ENCODE measurements around the gene SRSF4.

DNA sequence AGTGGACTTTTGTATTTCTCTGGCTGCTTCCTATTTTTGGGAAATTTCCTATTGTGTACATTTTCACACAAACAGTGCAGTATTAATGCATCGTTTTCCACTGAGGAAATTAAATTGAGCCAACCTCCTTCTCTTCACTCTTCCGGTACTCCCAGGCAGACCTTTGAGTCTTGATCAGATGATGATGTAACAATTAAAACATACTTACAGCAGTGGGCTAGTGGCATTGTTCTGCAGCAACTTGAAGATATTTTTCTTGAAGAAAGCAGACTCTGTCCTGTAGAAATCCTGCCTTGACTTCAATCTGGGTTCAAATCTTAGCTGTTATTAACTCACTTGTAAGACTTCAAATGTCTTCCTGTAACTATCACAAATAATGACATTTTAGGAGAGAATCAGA, 39.0 kb downstream of the SRSF4 start:
- TF ChIP-seq EZH2 (optimal IDR thresholded peaks at IDR 0.05; ENCODE audit: low read depth, low read length), result no peak
- TF ChIP-seq, protein P1, sequence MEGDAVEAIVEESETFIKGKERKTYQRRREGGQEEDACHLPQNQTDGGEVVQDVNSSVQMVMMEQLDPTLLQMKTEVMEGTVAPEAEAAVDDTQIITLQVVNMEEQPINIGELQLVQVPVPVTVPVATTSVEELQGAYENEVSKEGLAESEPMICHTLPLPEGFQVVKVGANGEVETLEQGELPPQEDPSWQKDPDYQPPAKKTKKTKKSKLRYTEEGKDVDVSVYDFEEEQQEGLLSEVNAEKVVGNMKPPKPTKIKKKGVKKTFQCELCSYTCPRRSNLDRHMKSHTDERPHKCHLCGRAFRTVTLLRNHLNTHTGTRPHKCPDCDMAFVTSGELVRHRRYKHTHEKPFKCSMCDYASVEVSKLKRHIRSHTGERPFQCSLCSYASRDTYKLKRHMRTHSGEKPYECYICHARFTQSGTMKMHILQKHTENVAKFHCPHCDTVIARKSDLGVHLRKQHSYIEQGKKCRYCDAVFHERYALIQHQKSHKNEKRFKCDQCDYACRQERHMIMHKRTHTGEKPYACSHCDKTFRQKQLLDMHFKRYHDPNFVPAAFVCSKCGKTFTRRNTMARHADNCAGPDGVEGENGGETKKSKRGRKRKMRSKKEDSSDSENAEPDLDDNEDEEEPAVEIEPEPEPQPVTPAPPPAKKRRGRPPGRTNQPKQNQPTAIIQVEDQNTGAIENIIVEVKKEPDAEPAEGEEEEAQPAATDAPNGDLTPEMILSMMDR (IDR thresholded peaks at IDR 0.05; ENCODE audit: low read length), result no peak

All from MM.1S (cell line).